Measurements from ENCODE around the gene CELF2.

The CELF2 gene

DNA sequence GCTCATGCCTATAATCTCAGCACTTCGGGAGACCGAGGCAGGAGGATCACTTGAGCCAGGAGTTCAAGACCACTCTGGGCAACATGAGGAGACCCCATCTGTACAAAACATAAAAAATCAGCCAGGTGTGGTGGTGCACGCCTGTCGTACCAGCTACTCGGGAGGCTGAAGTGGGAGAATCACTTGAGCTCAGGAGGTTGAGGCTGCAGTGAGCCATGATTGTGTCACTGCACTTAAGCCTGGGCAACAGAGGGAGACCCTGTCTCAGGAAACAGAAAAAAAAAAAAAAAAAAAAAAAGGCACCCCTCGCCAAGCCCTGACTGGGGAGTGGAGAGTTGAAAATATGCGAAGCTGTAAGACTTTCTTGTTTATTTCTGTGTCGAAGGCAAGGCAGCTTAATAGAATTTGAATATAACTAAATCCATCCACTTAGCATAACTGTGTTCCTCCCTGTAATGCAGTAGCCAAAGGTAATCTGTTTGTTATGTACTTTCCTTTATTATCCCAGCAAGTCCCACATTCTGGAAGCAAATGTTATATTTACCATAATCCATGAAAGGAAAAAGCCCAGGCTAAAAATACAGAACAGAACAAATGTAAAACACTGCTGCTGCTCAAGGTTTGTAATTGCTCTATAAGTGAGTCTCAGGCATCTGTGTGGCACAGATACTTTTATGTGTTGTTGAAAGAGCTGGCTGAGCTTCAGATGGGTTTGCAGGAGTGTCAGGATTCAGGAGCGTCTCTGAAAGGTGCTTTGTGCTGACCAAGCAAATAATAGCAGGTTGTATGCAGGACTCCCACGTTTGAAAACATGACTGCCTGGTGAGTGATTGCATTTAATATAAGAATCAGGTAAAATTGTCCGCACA is 127.2 kb downstream of the CELF2 start:
- no peak overlapping the region for H3K27ac ChIP-seq (ENCODE audit: low read depth, low read length)
- H3K4me2 ChIP-seq (ENCODE audit: low read length), result peak overlapping the region; percentile 60
- no peaks in the 10 kb centered on the region for H3K9me2 ChIP-seq (replicated peaks; ENCODE audit: control insufficient read depth, low read length)
- H3K27me3 ChIP-seq (ENCODE audit: control insufficient read depth, low read length), result peaks cover 34% of the 10 kb centered on the region
- no peaks in the 10 kb centered on the region for H4K20me1 ChIP-seq (ENCODE audit: control insufficient read depth, insufficient read depth, low read depth, low read length)
- H3K79me2 ChIP-seq (ENCODE audit: control insufficient read depth, low read length), result no peaks in the 10 kb centered on the region
- H3K4me3 ChIP-seq (ENCODE audit: low read length), result peak overlapping the region; percentile 25
- no peaks in the 10 kb centered on the region for H3F3A ChIP-seq (ENCODE audit: control insufficient read depth, insufficient read depth)
- H3K9me3 ChIP-seq (ENCODE audit: control insufficient read depth, insufficient read depth, low read length), result no peaks in the 10 kb centered on the region
- TF ChIP-seq EZH2phosphoT487 (IDR thresholded peaks at IDR 0.05; ENCODE audit: borderline replicate concordance, low read length), result no peak
- TF ChIP-seq, protein P1, sequence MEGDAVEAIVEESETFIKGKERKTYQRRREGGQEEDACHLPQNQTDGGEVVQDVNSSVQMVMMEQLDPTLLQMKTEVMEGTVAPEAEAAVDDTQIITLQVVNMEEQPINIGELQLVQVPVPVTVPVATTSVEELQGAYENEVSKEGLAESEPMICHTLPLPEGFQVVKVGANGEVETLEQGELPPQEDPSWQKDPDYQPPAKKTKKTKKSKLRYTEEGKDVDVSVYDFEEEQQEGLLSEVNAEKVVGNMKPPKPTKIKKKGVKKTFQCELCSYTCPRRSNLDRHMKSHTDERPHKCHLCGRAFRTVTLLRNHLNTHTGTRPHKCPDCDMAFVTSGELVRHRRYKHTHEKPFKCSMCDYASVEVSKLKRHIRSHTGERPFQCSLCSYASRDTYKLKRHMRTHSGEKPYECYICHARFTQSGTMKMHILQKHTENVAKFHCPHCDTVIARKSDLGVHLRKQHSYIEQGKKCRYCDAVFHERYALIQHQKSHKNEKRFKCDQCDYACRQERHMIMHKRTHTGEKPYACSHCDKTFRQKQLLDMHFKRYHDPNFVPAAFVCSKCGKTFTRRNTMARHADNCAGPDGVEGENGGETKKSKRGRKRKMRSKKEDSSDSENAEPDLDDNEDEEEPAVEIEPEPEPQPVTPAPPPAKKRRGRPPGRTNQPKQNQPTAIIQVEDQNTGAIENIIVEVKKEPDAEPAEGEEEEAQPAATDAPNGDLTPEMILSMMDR (IDR thresholded peaks at IDR 0.05; ENCODE audit: low read depth, low read length, poor library complexity, severe bottlenecking), result no peak
- H3K36me3 ChIP-seq (ENCODE audit: control insufficient read depth, low read length), result no peaks in the 10 kb centered on the region
- peaks cover 24% of the 10 kb centered on the region for H3K4me1 ChIP-seq (ENCODE audit: control insufficient read depth, low read length)

DNA sequence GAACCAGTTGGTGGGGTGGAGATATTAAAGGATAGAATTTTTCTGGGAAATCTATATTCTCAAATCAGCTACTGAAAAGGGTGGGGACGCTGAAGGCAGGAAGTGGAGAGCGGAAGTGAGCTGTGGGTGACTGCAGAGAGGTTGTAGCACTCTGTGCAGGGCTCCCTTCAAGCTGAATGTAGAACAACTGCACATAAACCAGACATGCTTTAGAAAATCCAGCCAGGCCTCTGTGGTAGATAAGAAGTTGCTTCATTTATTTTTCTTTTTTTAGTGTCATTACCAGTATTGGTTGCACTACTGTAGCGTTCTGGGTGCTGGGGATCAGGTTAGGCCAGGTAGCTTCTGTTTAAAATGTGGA is 127.8 kb downstream of the CELF2 start:
- H3K79me2 ChIP-seq (ENCODE audit: control insufficient read depth, low read length), result no peaks in the 10 kb centered on the region
- no peaks in the 10 kb centered on the region for H3K36me3 ChIP-seq (ENCODE audit: control insufficient read depth, low read length)
- H3K4me1 ChIP-seq (ENCODE audit: control insufficient read depth, low read length), result peaks cover 24% of the 10 kb centered on the region
- peak overlapping the region; percentile 60 for H3K4me2 ChIP-seq (ENCODE audit: low read length)
- no peaks in the 10 kb centered on the region for H3K9me2 ChIP-seq (replicated peaks; ENCODE audit: control insufficient read depth, low read length)
- no peaks in the 10 kb centered on the region for H3F3A ChIP-seq (ENCODE audit: control insufficient read depth, insufficient read depth)
- H3K4me3 ChIP-seq (ENCODE audit: low read length), result peak overlapping the region; percentile 25
- H3K27me3 ChIP-seq (ENCODE audit: control insufficient read depth, low read length), result peaks cover 37% of the 10 kb centered on the region
- no peaks in the 10 kb centered on the region for H3K9me3 ChIP-seq (ENCODE audit: control insufficient read depth, insufficient read depth, low read length)
- H4K20me1 ChIP-seq (ENCODE audit: control insufficient read depth, insufficient read depth, low read depth, low read length), result no peaks in the 10 kb centered on the region
- H3K27ac ChIP-seq (ENCODE audit: low read depth, low read length), result no peak overlapping the region
- TF ChIP-seq, protein P1 (IDR thresholded peaks at IDR 0.05; ENCODE audit: low read depth, low read length, poor library complexity, severe bottlenecking), result no peak
- no peak for TF ChIP-seq EZH2phosphoT487 (IDR thresholded peaks at IDR 0.05; ENCODE audit: borderline replicate concordance, low read length)

DNA sequence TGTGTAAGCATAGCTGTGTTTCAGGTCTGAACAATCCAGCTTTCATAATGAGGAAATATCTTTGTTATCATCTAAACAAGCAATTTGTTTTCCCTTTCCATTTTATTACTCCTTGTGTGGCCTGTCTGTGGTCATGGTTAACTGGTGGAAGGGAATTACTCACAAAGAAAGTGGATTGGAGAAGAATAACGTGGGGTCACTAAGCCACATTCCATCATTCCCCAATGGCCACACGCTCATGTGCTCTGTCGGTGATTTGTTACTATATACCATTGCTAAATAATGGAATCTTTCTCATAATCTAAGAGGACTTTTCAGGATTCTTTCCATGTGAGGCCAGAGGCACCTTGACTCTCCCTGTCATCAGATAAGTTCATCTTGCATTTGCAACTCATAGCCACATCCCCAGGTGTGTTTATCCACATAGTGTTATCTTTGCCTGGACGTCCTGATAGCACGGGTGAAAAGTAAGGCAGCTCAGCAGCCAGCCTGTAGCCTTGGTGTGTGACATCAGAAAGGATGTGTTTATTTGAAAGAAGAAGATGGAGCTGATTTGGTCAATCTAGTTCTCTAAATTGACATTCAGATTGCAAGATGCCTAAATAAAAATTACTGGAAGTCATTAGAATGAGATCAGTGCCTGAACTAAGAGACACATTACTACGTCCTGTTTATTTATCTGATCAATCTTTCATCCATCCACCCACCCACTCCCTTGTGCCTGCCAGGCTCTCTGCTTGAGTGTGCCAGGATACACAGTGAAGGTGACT is 128.9 kb downstream of the CELF2 start:
- no peak overlapping the region for H3K4me2 ChIP-seq (ENCODE audit: low read length)

More for the DNA sequence above, 128.9 kb downstream of the CELF2 start:
- Histone ChIP-seq H3K27ac (ENCODE audit: low read depth, low read length) (no peak overlapping the region), H4K20me1 (ENCODE audit: control insufficient read depth, insufficient read depth, low read depth, low read length) (no peaks in the 10 kb centered on the region), H3K4me1 (ENCODE audit: control insufficient read depth, low read length) (peaks cover 24% of the 10 kb centered on the region), H3F3A (ENCODE audit: control insufficient read depth, insufficient read depth) (no peaks in the 10 kb centered on the region), H3K36me3 (ENCODE audit: control insufficient read depth, low read length) (no peaks in the 10 kb centered on the region), H3K9me2 (replicated peaks; ENCODE audit: control insufficient read depth, low read length) (no peaks in the 10 kb centered on the region), H3K27me3 (ENCODE audit: control insufficient read depth, low read length) (peaks cover 40% of the 10 kb centered on the region), H3K79me2 (ENCODE audit: control insufficient read depth, low read length) (no peaks in the 10 kb centered on the region), H3K9me3 (ENCODE audit: control insufficient read depth, insufficient read depth, low read length) (no peaks in the 10 kb centered on the region), H3K4me3 (ENCODE audit: low read length) (no peak overlapping the region)
- TF ChIP-seq EZH2phosphoT487 (IDR thresholded peaks at IDR 0.05; ENCODE audit: borderline replicate concordance, low read length), result no peak
- TF ChIP-seq, protein P1 (IDR thresholded peaks at IDR 0.05; ENCODE audit: low read depth, low read length, poor library complexity, severe bottlenecking), result no peak

Data from DOHH2 (cell line).